ENCODE data around the gene ATF4.

DNA sequence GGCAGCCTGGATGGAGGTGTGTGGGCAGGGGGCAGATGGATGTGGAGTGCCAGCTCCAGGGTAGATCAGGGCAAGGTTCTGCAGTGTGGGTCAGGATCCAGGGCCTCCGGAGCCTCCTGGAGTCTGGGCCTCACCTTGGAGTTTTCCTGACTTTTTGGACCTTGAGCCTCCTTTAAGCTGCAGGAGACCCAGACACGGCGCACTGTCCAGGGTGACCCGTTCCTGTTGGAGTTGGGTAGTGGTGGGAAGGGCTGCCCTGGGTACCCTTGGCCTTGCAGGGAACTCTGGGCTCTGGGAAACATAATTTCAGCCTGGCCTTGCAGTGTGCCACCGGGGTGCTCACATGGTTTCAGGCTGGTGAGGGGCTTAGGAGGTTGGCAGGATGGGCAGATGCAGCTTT lies 46.5 kb upstream of the ATF4 start:
- TF ChIP-seq ZNF433 (tag by site-specific recombination; IDR thresholded peaks at IDR 0.05; ENCODE audit: low read depth), result no peak
- TF ChIP-seq CTCF (tag by site-specific recombination; IDR thresholded peaks at IDR 0.05), result no peak
- TF ChIP-seq ZNF23 (tag by site-specific recombination; IDR thresholded peaks at IDR 0.05; ENCODE audit: borderline replicate concordance), result no peak
- TF ChIP-seq ZNF292 (tag by site-specific recombination; IDR thresholded peaks at IDR 0.05; ENCODE audit: borderline replicate concordance, low read depth), result no peak
- no peak for TF ChIP-seq ZNF843 (tag by site-specific recombination; IDR thresholded peaks at IDR 0.05)
- no peak for TF ChIP-seq ZNF280D (tag by site-specific recombination; IDR thresholded peaks at IDR 0.05)
- TF ChIP-seq ZNF10 (tag by site-specific recombination; IDR thresholded peaks at IDR 0.05), result no peak
- TF ChIP-seq, protein P1, sequence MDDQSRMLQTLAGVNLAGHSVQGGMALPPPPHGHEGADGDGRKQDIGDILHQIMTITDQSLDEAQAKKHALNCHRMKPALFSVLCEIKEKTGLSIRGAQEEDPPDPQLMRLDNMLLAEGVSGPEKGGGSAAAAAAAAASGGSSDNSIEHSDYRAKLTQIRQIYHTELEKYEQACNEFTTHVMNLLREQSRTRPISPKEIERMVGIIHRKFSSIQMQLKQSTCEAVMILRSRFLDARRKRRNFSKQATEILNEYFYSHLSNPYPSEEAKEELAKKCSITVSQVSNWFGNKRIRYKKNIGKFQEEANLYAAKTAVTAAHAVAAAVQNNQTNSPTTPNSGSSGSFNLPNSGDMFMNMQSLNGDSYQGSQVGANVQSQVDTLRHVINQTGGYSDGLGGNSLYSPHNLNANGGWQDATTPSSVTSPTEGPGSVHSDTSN (CRISPR knock-in tag; IDR thresholded peaks at IDR 0.05), result no peak
- TF ChIP-seq, protein P2, sequence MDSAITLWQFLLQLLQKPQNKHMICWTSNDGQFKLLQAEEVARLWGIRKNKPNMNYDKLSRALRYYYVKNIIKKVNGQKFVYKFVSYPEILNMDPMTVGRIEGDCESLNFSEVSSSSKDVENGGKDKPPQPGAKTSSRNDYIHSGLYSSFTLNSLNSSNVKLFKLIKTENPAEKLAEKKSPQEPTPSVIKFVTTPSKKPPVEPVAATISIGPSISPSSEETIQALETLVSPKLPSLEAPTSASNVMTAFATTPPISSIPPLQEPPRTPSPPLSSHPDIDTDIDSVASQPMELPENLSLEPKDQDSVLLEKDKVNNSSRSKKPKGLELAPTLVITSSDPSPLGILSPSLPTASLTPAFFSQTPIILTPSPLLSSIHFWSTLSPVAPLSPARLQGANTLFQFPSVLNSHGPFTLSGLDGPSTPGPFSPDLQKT (IDR thresholded peaks at IDR 0.05; ENCODE audit: borderline replicate concordance, low read depth, low read length), result no peak
- no peak for TF ChIP-seq HOXD13 (CRISPR knock-in tag; IDR thresholded peaks at IDR 0.05; ENCODE audit: borderline replicate concordance)
